ENCODE results near the gene AMELY. TPM values are rescaled to one million over a fixed set of nuclear protein-coding genes. Genes with fewer than 3 reads are reported as not detected.

The AMELY gene
- total and polyA plus RNA-seq, 9 donors = not detected

Other genes starting within 250 kb of the AMELY start
- not detected for gene TBL1Y, start 1.1 kb downstream of the AMELY start, total RNA-seq
- gene TBL1Y, start 1.1 kb downstream of the AMELY start, polyA plus RNA-seq (ENCODE audit: insufficient read depth in 1 of 8, insufficient read length in 8 of 8, low replicate concordance in 1 of 8) = under 1 TPM in 7 of 8 donors, not detected in 1; 0.10 to 0.28 (median 0.12) TPM

All from muscle of leg (tissue), 9 donors.